ENCODE results near the gene PTPN13. TPM values are rescaled to one million over a fixed set of nuclear protein-coding genes. Genes with fewer than 3 reads are reported as not detected.

Gene PTPN13
- total RNA-seq, 4 donors from 2014 or later, result 97.3 to 146 (median 125) TPM

DNA sequence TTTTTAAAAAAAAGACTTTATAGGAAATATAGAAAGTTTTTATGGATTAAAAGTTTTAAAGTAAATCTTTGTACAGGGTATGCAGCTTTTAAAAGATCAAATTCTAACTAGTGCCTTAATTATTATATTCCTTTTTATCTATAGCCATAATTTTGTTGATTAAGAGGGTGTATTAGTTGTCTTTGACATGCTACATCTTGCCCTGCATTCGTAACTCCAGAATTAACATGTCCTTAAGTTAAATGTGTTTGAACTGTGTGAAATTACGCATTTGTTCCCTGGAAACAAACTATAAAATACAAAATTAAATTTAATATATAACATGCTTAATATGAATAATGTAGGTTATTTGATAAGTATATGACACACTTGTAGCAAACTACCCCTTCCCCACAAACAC, 66.3 kb downstream of the PTPN13 start:
- 59% methylated on average over 2 of the region's 2 CpGs for WGBS
- no peak for DNase-seq (ENCODE audit: low spot score in 2 of 2)
- TF ChIP-seq POLR2AphosphoS5 (IDR thresholded peaks at IDR 0.05) (no peak), EP300 (IDR thresholded peaks at IDR 0.05) (no peak), POLR2A (IDR thresholded peaks at IDR 0.05) (no peak)
- TF ChIP-seq, protein P1, sequence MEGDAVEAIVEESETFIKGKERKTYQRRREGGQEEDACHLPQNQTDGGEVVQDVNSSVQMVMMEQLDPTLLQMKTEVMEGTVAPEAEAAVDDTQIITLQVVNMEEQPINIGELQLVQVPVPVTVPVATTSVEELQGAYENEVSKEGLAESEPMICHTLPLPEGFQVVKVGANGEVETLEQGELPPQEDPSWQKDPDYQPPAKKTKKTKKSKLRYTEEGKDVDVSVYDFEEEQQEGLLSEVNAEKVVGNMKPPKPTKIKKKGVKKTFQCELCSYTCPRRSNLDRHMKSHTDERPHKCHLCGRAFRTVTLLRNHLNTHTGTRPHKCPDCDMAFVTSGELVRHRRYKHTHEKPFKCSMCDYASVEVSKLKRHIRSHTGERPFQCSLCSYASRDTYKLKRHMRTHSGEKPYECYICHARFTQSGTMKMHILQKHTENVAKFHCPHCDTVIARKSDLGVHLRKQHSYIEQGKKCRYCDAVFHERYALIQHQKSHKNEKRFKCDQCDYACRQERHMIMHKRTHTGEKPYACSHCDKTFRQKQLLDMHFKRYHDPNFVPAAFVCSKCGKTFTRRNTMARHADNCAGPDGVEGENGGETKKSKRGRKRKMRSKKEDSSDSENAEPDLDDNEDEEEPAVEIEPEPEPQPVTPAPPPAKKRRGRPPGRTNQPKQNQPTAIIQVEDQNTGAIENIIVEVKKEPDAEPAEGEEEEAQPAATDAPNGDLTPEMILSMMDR (IDR thresholded peaks at IDR 0.05), result no peak
- H3K4me1 ChIP-seq, result peaks cover 25% of the 10 kb centered on the region
- peaks cover 2% of the 10 kb centered on the region for H3K36me3 ChIP-seq
- H3K27me3 ChIP-seq, result no peaks in the 10 kb centered on the region
- H3K4me3 ChIP-seq, result no peak overlapping the region
- no peak overlapping the region for H3K27ac ChIP-seq
- H3K9me3 ChIP-seq, result no peaks in the 10 kb centered on the region

GRCh38 chr4:86661006-86661405, 66.9 kb downstream of the PTPN13 start:
- Histone ChIP-seq H3K4me3 (no peak overlapping the region), H3K27me3 (no peaks in the 10 kb centered on the region), H3K4me1 (peaks cover 25% of the 10 kb centered on the region), H3K9me3 (no peaks in the 10 kb centered on the region), H3K27ac (peak overlapping the region; percentile 19), H3K36me3 (peaks cover 2% of the 10 kb centered on the region)
- TF ChIP-seq POLR2A (IDR thresholded peaks at IDR 0.05) (no peak), EP300 (IDR thresholded peaks at IDR 0.05) (no peak), POLR2AphosphoS5 (IDR thresholded peaks at IDR 0.05) (no peak)
- TF ChIP-seq, protein P1 (IDR thresholded peaks at IDR 0.05), result no peak
- no peak for DNase-seq (ENCODE audit: low spot score in 2 of 2)

DNA sequence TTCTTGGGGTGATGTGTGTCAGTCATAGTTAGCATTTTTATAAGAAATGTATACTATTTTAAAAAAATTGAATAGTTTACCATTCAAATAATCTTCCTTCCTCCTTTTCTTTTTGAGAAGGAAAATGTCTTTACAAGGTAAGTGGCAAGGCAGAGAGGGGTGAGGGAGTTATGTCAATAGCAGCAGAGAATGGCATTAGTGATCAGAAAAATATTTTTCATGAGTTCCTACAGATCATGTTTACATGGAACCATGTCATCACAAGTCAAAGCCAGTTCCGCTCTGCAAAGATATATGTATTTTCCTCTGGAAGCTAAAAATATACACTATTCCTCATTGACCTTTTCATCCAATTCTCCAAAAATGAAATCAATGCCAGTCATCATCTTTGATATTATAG, 67.3 kb downstream of the PTPN13 start:
- TF ChIP-seq EP300 (IDR thresholded peaks at IDR 0.05) (no peak), POLR2AphosphoS5 (IDR thresholded peaks at IDR 0.05) (no peak), POLR2A (IDR thresholded peaks at IDR 0.05) (no peak)
- TF ChIP-seq, protein P1 (IDR thresholded peaks at IDR 0.05), result no peak
- no peaks in the 10 kb centered on the region for H3K9me3 ChIP-seq
- no peak for DNase-seq (ENCODE audit: low spot score in 2 of 2)
- WGBS, result 74% methylated on average over 1 of the region's 1 CpG
- H3K4me1 ChIP-seq, result peaks cover 25% of the 10 kb centered on the region
- no peaks in the 10 kb centered on the region for H3K27me3 ChIP-seq
- peaks cover 2% of the 10 kb centered on the region for H3K36me3 ChIP-seq
- H3K4me3 ChIP-seq, result no peak overlapping the region
- no peak overlapping the region for H3K27ac ChIP-seq

GRCh38 chr4:86664959-86665358, 70.8 kb downstream of the PTPN13 start:
- WGBS, result 48% methylated on average over 1 of the region's 1 CpG
- Histone ChIP-seq H3K4me3 (no peak overlapping the region), H3K27me3 (no peaks in the 10 kb centered on the region), H3K36me3 (no peaks in the 10 kb centered on the region), H3K4me1 (peaks cover 29% of the 10 kb centered on the region), H3K27ac (no peak overlapping the region), H3K9me3 (no peaks in the 10 kb centered on the region)
- no peak for TF ChIP-seq POLR2A (IDR thresholded peaks at IDR 0.05)
- TF ChIP-seq, protein P1 (IDR thresholded peaks at IDR 0.05), result no peak
- no peak for TF ChIP-seq EP300 (IDR thresholded peaks at IDR 0.05)
- TF ChIP-seq POLR2AphosphoS5 (IDR thresholded peaks at IDR 0.05), result no peak
- DNase-seq (ENCODE audit: low spot score in 2 of 2), result no peak

- Histone ChIP-seq H3K4me1 (peaks cover 6% of the 10 kb centered on the region), H3K9me3 (no peaks in the 10 kb centered on the region), H3K27ac (peak overlapping the region; percentile 42), H3K4me3 (no peak overlapping the region), H3K27me3 (no peaks in the 10 kb centered on the region), H3K36me3 (no peaks in the 10 kb centered on the region)
- TF ChIP-seq POLR2AphosphoS5 (IDR thresholded peaks at IDR 0.05) (no peak), EP300 (IDR thresholded peaks at IDR 0.05) (no peak), POLR2A (IDR thresholded peaks at IDR 0.05) (no peak)
- TF ChIP-seq, protein P1 (IDR thresholded peaks at IDR 0.05), result no peak
- 74% methylated on average over 1 of the region's 1 CpG for WGBS
- DNase-seq (ENCODE audit: low spot score in 2 of 2), result no peak
Observed at GRCh38 chr4:86670298-86670697, 76.2 kb downstream of the PTPN13 start.
